CD4-positive, alpha-beta T cell treated with Interferon alpha-2 for 1 hour (primary cell): ENCODE measurements around the gene OTC.
A peak's percentile ranks its signal among the peaks of the same experiment; 100 is the strongest.

Source experiments
- DNase-seq, 2 donors: peaks; one replicate each; pipeline ENCODE4 v3.0.0-alpha.2; 2020 to 2022

The OTC gene

DNA sequence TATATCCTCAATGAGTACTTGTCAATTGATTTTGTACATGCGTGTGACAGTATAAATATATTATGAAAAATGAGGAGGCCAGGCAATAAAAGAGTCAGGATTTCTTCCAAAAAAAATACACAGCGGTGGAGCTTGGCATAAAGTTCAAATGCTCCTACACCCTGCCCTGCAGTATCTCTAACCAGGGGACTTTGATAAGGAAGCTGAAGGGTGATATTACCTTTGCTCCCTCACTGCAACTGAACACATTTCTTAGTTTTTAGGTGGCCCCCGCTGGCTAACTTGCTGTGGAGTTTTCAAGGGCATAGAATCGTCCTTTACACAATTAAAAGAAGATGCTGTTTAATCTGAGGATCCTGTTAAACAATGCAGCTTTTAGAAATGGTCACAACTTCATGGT, at the start of gene OTC:
Gene OTC, plus strand, starts transcription at position 243 of the 400 bp plus-strand sequence. Its CDS starts 93 bp downstream, at position 336.
- no peak for DNase-seq

DNA sequence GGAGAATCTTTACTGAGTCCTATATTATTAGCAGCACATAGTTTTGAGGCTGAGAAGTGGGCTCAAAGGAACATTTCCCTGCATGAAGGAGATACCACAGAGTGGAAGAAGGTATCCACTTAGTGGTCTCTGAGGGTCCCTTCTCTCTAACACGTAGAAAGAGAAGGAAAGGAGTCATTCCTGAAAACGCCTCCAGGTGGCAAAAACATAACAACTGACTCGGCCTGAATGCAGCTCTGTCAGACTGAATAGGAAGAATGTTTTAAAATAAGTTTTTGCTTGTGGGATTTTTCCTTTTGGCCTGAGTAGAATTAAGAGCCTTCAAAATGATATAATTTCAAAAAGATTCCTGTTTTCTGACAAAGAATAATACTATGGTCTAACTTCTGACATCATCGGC, 48.4 kb upstream of the OTC start:
- no peak for DNase-seq

DNA sequence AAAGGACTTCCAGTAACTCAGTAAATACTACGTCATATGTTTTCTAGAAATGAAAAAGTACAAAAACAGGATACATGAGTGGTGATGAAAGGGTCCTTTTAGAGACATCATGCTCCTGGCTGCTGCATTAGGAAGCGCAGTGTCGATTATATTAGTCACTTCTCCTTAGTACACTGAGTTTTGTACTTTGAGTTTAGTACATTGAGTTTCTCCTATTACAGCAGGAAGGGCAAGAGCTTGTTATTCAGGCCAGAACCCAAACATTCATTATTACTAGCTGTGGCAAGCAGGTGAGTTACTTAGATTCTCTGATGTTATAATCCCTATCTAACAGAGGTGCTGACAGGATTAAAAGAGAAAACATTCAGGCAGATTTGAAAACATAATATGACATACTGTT, 46.4 kb upstream of the OTC start:
- no peak for DNase-seq

DNA sequence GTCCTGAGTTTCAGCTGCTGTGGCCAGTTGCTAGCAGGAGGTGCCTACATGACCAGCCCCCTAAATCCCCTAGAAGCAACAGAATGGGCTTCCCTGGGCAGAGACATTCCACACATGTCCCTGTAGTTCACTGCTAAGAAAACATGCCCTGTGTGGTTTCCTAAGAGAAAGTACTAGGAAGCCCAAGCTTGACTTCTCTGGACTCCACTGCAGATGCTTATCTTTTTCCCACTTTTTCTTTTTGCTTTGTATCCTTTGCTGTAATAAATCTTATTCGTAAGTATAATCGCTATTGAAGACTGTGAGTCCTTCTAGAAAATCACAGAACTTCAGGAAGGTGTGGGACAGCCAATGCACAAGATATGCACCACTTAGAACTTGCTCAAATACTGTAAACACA, 40.7 kb upstream of the OTC start:
- DNase-seq: no peak

DNA sequence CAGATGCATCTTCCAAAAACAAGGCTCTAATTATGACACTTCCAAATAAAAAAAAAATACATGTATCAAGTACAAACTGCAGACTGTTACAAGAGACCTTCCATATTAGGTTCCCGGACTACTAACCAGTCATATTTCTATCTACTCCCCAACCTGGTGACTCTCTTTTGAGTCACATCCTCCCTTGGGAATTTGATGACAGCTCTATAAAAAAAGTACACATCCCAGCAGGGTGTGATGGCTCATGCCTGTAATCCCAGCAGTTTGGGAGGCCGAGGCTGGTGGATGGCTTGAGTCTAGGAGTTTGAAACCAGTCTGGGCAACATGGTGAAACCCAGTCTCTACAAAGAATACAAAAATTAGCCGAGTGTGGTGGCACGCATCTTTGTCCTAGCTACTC, 40.0 kb upstream of the OTC start:
- no peak for DNase-seq

DNA sequence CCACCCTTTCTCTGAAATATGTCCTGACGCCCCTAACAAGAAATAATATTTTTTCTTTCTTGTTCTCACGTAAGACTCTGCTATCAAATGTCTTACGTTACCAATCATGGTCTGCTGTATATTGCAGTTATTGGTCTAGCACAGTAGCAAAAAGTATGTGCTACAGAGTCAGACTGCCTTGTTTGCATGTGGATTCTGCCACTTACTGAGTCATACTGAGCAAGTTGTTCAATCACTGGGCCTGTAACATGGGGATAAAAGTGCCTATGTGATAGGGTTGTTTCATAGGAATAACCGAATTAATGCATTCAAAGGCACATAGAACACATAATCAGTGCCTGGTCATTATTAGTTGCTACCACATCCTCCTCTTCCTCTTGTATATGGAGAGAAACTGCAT, 39.2 kb upstream of the OTC start:
- DNase-seq: no peak

DNA sequence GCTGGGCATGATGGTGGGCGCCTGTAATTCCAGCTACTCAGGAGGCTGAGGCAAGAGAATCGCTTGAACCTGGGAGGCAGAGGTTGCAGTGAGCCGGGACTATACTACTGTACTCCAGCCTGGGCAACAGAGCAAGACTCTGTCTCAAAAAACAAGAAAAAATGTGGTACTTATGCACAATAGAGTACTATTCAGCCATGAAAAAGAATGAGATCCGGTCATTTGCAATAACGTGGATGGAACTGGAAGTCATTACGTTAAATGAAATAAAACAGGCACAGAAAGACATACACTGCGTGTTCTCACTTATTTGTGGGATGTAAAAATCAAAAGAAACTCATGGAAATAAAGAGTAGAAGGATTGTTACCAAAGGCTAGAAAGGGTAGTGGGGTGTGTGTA, 37.2 kb upstream of the OTC start:
- no peak for DNase-seq

DNA sequence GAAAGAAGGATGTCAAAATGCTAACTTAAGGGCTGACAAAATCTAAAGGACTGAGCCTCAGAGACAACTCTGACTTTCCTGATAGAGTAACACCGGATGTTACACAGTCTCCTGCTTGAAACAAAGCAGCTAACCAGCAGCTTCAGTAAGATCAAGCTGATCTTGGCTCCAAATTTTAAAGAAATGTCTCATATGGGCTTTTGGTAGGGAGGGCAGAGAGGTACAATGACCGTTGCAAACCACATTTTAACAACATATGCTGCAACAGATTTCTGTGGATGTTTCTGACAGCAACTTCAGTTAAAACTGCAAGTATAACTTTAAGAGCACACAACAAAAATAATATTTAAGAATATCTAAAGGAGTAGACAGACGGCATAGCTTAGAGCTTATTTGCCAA, 34.2 kb upstream of the OTC start:
- DNase-seq: no peak

DNA sequence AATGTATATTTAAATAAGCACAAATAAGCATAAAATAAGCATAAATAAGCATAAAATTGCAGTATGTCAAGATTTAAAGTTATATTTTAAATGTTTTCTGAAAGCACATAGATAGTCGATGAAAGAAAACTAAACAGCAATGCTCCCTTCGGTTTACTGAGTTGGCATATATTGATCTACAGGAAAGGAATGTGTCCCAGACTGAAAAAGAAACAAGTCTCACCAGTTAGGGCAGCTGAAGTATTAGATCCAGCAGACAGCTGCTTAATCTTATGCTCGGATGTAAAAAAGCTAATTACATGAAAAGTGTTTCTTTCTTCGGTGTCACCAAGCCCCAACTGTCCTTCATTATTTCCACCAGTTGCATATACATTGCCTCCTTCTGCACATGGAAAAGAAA, 33.8 kb upstream of the OTC start:
- DNase-seq: no peak

DNA sequence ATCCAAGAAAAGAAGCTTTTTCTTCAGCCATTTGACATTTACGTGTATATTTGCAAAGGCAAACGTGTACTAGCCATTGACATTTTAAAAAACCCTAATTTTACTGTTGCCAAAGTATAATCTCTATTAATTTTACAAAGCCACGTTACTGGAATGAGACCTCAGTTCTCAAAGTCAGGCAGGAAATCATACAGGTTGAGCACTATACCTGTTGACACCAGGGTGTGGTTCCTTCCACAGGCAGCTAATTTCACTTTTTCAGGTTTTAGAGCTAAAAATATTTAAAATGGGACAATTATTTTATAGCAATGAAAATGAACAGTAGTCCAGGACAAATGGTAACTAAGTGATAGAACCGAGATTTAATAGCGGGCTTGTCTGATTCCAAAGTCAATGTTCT, 31.6 kb upstream of the OTC start:
- no peak for DNase-seq

DNA sequence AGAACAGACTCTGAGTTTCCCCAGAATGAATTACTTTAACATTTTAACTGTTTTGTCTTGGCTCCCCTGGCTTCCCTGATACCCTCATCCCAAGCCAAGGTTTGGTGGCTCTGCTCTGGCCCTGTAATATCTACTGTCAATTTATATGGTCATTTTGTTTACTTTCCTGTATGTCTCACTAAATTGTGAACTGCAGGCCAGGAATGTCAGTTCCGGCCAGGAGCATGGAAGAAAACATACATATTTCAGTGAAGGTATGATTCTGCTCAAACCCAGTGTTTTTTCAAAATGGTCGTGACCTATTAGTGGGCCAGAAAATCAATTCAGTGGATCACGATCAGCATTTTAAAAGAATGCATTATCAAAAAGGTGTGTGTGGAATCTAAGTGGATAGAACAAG, 26.3 kb upstream of the OTC start:
- DNase-seq: no peak

DNA sequence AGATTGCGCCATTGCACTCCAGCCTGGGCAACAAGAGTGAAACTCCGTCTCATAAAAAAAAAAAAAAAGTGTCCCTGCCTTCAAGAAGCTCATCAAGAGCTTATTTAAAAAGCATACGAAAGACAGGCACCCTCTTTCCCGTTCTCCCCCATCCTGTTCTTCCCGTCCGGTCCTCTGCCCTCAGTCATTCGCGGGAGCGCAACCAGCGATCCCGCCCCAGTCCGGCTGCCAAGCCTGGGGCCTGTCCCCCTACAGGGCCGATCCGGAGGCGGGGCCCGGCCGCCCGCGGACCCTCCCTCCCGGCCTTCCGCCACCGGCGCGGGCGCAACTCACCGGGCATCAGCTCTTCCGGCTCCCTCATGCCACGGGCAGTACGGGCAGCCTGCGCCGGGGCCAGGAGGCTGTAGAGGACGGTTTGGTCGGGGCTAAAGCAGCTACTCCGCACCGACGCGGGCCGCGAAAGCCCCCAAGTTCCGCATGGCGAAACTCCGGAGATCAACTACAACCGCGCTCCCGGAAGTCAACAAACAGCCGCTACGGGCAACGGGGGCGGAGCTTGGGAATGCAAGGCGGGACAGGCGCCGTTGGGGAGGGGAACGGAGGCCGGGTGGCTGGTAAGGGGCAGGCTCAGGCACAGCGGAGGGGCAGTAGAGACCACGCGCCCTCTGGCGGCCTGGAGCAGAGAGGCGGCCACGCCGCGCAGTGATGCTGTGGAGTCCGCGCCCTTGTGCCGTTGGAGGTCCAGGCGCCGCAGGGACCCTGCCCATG, 25.2 kb upstream of the OTC start, which contains the start of gene RPGR:
Gene RPGR, minus strand, starts transcription at position 503 of the 768 bp plus-strand sequence. Its CDS starts 142 bp downstream, at position 361.
- DNase-seq: peak; percentile 93

DNA sequence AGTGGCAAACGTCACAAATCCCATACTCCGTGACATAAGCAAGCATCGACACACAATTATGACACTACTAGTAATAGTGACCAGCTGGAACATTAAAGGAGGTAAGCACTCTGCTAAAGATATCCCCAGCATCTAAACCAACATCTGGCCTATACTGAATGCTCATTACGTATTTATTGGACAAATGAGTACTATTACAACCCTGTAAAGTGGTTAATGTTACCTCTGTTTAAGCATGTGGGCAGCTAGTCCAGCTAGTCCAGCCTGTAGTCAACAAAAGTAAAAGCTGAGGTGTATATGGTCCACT, 24.7 kb upstream of the OTC start:
- no peak for DNase-seq

DNA sequence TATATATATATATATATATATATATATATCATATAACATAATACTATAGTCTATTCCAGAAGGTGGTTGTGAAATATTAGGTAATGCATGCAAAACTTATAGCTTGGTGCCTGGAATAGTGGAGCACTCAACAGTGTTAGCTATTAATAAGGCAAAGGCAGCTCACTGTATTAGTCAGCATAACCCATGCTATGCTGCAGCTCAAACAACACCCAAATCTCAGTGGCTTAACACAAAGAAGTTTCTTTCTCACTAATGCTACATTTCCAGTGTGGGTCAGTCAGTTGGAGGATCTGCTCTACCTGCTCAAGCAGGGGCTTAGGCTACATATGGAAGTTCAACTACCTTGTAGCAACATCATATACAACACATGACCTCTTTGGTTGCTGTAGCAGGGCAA, 19.9 kb upstream of the OTC start:
- DNase-seq: no peak

DNA sequence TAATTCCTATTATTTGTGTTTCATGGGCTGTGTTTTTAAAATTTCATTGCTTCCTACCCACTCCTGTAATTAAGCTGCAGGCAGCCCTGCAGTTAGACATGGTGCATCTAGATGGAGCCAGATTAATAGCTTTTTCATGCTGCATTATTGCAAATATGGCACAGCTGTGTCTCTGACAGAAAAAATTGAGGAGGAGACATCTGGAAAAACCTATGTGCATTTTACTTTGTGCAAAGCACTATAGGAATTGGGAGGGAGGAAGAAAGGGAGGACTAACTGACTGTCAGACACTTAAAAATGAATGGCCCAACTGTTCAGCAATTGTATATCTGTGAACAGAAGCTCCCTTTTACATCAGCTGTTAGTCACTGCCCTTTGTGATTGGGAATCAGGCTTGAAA, 17.0 kb upstream of the OTC start:
- no peak for DNase-seq

DNA sequence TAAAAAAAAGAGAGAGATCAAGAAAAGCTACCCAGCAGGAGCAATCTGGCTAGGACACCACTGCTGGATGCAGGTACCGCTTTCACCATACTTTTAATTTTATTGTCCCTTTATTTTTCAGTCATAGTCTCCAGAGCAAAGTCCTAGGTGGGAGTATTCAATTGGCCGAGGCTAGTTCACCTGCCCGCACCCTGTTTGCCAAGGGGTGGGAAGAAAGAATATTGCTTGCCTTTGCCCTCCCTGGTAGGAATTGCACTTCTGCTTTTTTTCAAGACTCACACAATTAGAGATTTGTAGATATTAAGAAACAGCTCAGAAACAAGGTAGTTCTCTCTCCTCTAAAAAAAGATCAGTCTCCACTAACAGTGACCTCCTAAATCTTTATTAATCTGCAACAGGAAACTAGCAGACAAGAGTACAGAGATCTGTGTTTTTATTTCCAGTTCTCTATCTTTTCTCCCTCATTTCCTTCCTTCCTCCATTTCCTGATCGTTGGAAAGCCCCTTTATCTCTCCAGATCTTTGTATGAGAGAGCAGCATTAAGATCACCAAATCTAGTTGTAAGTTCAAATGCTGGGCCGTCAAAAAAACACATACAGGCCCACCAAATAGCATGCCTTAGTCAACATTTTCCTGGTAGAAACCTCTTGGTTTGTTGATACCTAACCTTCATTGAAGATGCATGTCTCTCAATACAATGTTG, 15.7 kb upstream of the OTC start:
- no peak for DNase-seq

DNA sequence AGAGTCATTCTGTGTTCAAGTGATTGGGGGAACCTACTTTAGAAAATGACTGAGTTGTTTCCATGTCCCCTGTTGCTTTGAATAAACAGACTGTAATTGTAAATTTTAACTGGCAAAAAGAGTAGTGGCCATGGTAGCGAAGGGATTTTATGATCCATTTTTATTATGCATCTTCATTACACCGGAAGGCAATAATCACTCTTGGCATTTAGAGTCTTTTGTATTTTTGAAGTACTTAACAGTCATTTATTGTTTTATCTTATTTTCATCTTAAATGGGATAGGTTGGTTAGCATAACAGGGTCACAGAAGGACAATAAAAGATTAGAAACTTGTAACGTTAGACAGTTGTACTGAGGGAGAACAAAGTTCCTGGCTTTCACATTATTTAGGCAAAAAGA, 11.0 kb upstream of the OTC start:
- DNase-seq: no peak

DNA sequence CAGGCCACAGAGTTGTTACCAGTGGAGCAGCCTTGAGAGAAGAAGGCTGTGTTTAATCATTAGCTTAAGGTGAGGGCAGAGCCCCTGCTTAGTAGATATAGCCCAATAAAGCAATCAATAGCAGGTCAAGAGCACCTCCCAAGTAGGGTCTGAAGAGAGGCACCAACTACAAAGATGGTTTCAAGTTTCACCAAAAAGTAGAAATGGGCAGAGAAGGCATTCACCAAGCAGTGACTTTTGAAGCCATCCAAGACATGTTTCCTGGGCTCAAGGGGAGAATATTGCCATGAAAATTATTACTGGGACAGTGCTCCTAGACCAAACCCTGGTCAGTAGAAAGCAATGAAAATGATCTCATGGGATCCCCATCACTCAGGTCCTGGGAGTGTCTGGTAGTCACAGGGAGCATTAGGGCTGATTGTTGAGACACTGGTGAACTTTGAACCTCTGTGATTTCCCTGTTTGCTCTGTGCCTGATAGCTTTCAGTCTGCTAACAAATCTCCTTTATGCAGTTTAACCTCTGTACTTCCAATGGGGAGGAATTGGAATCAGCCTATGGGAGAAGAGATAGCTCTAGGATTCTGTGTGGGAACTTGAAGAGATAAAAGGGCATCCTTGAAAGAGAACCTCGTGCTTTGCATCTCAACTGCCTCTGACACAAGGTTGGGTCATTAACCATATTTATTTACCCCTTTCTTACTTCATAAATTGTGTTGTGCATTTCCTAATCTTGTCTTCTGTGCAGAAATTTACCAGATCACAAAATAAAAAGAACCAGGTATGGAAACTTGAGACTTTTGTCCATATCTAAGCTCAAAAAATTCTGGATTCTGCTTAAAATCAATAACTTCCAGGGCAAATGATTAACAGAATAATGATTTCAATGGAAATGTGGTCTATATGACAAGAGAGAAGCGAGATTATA, 9.3 kb upstream of the OTC start:
- no peak for DNase-seq

DNA sequence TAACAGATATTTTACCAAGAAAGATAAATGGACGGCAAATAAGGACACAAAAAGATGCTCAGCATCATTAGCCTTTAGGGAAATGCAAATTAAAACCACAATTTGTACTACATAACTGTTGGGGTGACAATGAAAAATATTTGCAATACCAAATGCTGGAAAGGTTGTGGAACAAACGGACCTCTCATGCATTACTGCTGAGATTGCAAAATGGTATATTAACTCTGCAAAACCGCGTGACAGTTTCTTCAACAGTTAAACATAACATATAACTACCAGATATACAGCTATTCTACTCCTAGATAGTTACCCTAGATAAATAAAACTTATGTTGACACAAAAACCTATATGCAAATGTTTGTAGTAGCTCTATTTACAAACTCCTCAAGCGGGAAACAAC, 6.3 kb upstream of the OTC start:
- DNase-seq: no peak

DNA sequence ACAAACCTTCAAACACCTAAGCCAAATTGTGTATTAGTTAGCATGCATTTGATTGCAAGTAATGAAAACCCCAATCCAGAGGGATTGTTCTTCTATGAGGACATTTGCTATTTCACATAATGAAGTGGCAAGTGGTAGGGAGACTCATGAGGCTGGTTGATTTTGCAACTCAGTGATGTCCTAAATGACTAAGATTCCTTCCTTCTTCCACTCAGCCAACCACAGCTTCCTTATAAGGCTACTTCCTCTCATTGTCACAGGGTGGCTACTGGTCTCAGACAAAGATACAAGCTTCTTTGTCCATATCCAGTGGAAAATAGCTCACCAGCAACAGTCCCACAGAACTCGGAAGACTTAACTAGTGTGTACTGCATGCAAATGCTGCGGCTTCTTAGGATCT, 5.3 kb upstream of the OTC start:
- peak in 1 of 2 donors; percentile 8 for DNase-seq

DNA sequence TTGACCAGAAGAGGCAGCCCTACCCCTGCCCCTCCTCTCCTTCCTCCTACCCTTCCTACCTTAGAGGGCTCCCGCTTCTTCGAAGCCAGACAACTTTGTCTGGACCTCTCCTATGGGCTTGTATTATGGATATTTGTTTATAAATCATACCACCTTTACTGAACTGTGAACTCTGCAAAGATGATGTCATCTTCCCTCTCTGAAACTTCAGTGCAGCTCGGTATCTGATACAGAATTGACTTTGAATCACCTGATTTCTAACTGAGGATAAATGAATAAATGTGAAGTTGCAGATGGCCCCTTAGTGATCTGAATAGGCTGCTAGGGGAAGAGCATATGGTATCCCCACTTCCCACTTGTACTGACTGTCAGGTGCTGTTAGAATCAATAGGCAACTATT, 1.1 kb upstream of the OTC start:
- DNase-seq: no peak

DNA sequence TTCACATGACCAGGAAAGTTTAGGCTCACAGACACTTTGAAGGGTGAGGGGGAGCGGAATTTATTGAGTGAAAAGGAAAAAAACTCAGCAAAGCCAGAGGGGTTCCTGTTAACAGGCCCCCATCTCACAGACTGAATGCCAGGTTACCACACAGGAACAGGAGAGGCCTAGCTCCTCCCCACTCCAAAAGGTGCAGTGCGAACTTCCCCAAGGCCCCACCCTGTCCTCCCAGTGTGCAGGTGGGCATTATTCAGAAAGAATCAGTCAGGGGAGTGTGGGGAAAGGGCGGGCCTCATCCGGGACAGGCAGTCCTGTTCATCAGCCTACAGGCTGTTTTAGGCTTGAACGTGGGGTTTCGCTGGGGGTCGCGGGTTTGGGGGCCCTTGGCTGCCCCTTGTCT, 4.0 kb downstream of the OTC start:
- no peak for DNase-seq

DNA sequence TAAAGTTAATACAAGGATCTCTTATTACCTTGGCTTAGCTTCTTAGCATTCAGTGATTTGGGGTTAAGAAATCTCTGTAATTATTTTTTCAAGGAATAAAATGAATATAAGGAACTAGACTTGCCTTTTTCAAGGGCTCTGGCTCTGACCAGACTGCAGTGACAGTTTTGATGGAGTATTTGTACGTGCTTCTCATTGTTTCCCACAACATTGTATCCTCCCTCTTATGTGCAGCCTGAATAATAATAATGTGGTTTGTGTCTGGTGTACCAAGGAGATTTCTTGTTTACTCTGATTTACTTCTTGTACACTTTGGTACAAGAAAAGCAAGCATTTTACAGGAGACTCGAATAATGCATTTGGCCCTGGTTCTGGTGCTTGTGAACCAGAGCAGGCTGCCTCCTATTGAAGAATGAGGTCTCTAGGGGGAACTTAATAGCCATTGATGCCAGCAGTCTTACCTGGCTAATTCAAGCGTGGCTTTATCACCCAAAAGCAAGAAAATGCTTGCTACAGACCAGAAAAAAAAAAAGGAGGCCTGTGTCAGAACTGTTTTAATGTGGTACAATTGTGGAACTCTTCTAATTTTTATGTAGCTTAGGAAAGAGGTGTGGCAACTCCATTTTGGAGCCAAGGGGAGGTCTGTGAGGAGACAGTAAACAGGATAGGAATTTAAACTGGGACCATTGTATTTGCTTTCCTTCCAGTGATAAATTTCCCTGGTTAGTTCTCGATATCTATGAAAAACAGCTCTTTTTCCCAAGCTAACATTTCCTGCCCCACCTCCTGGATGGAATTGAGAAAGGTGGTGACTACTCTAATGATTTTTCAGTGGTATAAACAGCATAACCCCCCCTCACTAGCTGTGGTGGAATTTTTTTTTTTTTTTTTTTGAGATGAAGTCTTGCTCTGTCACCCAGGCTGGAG, 5.6 kb downstream of the OTC start:
- DNase-seq: no peak
